K562 (cell line): ENCODE measurements around the gene SNX9. TPM values are rescaled to one million over a fixed set of nuclear protein-coding genes. Genes with fewer than 3 reads are reported as not detected.

ENCODE experiments used
- ATAC-seq: fragments of 200-7000 bp; cut with Tn5 transposase; 3 replicates; pipeline ENCODE4 v1.9.1; 2020; ENCODE audit warnings: moderate library complexity
- BruUV-seq: library from RNA; stranded (reverse); fragments of 400-500 nt; replicated peaks from 2 replicates; lab custom pipeline; 2021; lab: Mats Ljungman, UMichigan
- CTCF ChIA-PET: fragments of 300-600 bp; formaldehyde crosslinking; extraction: SDS; loops from one replicate; lab custom pipeline; 2021; ENCODE audit warnings: low intra/inter-chr PET ratio; lab: Yijun Ruan, JAX
- POLR2A ChIA-PET: fragments of 300-600, 350-650 bp; sonication (Branson Sonifier 250); formaldehyde crosslinking; extraction: SDS; loops from one replicate; lab custom pipeline; 2021; ENCODE audit warnings: antibody characterized with exemption, inconsistent platforms; lab: Yijun Ruan, JAX
- DNase-seq, 4 experiments: peaks; one replicate each; pipeline versions ENCODE4 v3.0.0 to v3.0.0-alpha.2; 2011 to 2018; ENCODE audit warnings: low spot score in 3 of 4, mixed read lengths in 3 of 4; ENCODE audit errors: extremely low read depth in 1 of 4
- FAIRE-seq: peaks from 2 replicates; lab custom pipeline; 2011; peaks lifted over from hg19 to GRCh38; lab: Jason Lieb, UNC
- H2AFZ ChIP-seq: 2 replicates; pipeline ENCODE4 v1.6.0; 2011; ENCODE audit warnings: low read depth, low read length, control low read depth, inconsistent platforms
- H3K27ac ChIP-seq: fragments of 200-600 bp; 3 replicates; pipeline ENCODE4 v1.8.0; 2011; ENCODE audit warnings: low read depth, mild to moderate bottlenecking, control low read depth, inconsistent platforms, low read length, moderate library complexity, mixed read lengths; ENCODE audit errors: extremely low read depth
- H3K27me3 ChIP-seq, 2 experiments: fragments of 300-600 bp in 1 of 2; 2 replicates in 1 of 2; 3 replicates in 1 of 2; pipeline versions ENCODE4 v1.6.0 to v1.8.0; 2011; ENCODE audit warnings: inconsistent platforms in 2 of 2, low read length in 2 of 2, mild to moderate bottlenecking in 1 of 2, mixed read lengths in 1 of 2, moderate library complexity in 1 of 2; ENCODE audit not compliant: control insufficient read depth in 2 of 2, insufficient read depth in 2 of 2
- H3K36me3 ChIP-seq: fragments of 300-600 bp; 3 replicates; pipeline ENCODE4 v1.8.0; 2011; ENCODE audit warnings: mild to moderate bottlenecking, low read length, inconsistent platforms; ENCODE audit not compliant: control insufficient read depth, insufficient read depth
- H3K4me1 ChIP-seq, 2 experiments: fragments of 200-600 bp in 1 of 2; replicated peaks in 1 of 2; 2 replicates in 1 of 2; 3 replicates in 1 of 2; pipeline versions ENCODE4 v1.5.1 to v1.8.0; 2011; ENCODE audit warnings: inconsistent platforms in 2 of 2, low read length in 2 of 2, mild to moderate bottlenecking in 1 of 2, mixed read lengths in 1 of 2, moderate library complexity in 1 of 2; ENCODE audit not compliant: control insufficient read depth in 2 of 2, insufficient read depth in 2 of 2
- H3K4me2 ChIP-seq: 2 replicates; pipeline ENCODE4 v1.6.1; 2011; ENCODE audit warnings: low read length, control low read depth, inconsistent platforms, mixed read lengths; ENCODE audit not compliant: insufficient read depth
- H3K4me3 ChIP-seq: fragments of 200-600 bp; sonication (generic), shearing (Covaris generic); 2 replicates; pipeline ENCODE4 v1.5.1; 2016; ENCODE audit warnings: control low read depth, inconsistent platforms
- H3K79me2 ChIP-seq: fragments of 200-600 bp; 3 replicates; pipeline ENCODE4 v1.8.0; 2011; ENCODE audit warnings: low read length, inconsistent platforms; ENCODE audit not compliant: control insufficient read depth, insufficient read depth
- H3K9ac ChIP-seq, 2 experiments: 2 replicates each; pipeline versions ENCODE4 v1.6.0 to v1.6.1; 2011; ENCODE audit warnings: low read depth in 2 of 2, low read length in 2 of 2, control low read depth in 1 of 2, inconsistent platforms in 1 of 2, mild to moderate bottlenecking in 1 of 2, mixed read lengths in 1 of 2; ENCODE audit not compliant: insufficient read depth in 1 of 2
- H3K9me1 ChIP-seq: one replicate; pipeline ENCODE4 v1.6.0; 2011; ENCODE audit warnings: inconsistent platforms, mild to moderate bottlenecking, low read length, moderate library complexity; ENCODE audit not compliant: control insufficient read depth, insufficient read depth
- H3K9me3 ChIP-seq: replicated peaks from 2 replicates; pipeline ENCODE4 v1.5.1; 2011; ENCODE audit warnings: low read depth, low read length, inconsistent platforms; ENCODE audit not compliant: control insufficient read depth, insufficient read depth
- H4K20me1 ChIP-seq: replicated peaks from 2 replicates; pipeline ENCODE4 v1.6.1; 2011; ENCODE audit warnings: low read length, inconsistent platforms, mixed read lengths; ENCODE audit not compliant: control insufficient read depth, insufficient read depth
- ADNP ChIP-seq: fragments of 200-800 bp; sonication (Bioruptor generic); IDR thresholded peaks from 2 replicates; pipeline ENCODE4 v1.6.1; 2016; ENCODE audit warnings: missing genetic modification characterization, missing compliant biosample characterization
- DPF2 ChIP-seq: fragments of 450-650 bp; IDR thresholded peaks from 2 replicates; pipeline ENCODE4 v1.6.1; 2016
- ETV1 ChIP-seq: fragments of 450-650 bp; conservative IDR thresholded peaks from 2 replicates; pipeline ENCODE4 v1.6.1; 2016; ENCODE audit warnings: missing genetic modification characterization, control low read depth, low read depth, missing compliant biosample characterization
- HDAC2 ChIP-seq: fragments of 450-650 bp; IDR thresholded peaks from 2 replicates; pipeline ENCODE4 v1.6.1; 2016; ENCODE audit warnings: mild to moderate bottlenecking
- MEF2D ChIP-seq: conservative IDR thresholded peaks from 2 replicates; pipeline ENCODE4 v1.6.1; 2016; ENCODE audit warnings: low read depth, missing genetic modification characterization, missing compliant biosample characterization
- MTA3 ChIP-seq: fragments of 450-650 bp; formaldehyde crosslinking; IDR thresholded peaks from 2 replicates; pipeline ENCODE4 v1.6.1; 2017; ENCODE audit warnings: mild to moderate bottlenecking, borderline replicate concordance
- NFATC3 ChIP-seq: fragments of 450-650 bp; IDR thresholded peaks from 2 replicates; pipeline ENCODE4 v1.6.1; 2017; ENCODE audit warnings: mild to moderate bottlenecking
- NFRKB ChIP-seq: fragments of 450-650 bp; IDR thresholded peaks from 2 replicates; pipeline ENCODE4 v1.6.1; 2016; ENCODE audit warnings: low read depth
- RAD51 ChIP-seq: fragments of 450-650 bp; IDR thresholded peaks from 2 replicates; pipeline ENCODE4 v1.7.1; 2016; ENCODE audit warnings: low read depth, mild to moderate bottlenecking, borderline replicate concordance
- RBM17 ChIP-seq: fragments of 200-400 bp; formaldehyde crosslinking; IDR thresholded peaks from 2 replicates; pipeline ENCODE4 v1.6.1; 2017; ENCODE audit warnings: low read depth, mild to moderate bottlenecking, low read length, borderline replicate concordance
- RFX1 ChIP-seq: fragments of 450-650 bp; IDR thresholded peaks from 2 replicates; pipeline ENCODE4 v1.6.1; 2016; ENCODE audit warnings: mild to moderate bottlenecking, moderate library complexity
- SMARCC2 ChIP-seq: fragments of 450-650 bp; IDR thresholded peaks from 2 replicates; pipeline ENCODE4 v1.6.1; 2017; ENCODE audit warnings: antibody characterized with exemption, moderate library complexity, mild to moderate bottlenecking, low read depth
- TAL1 ChIP-seq: fragments of 450-650 bp; IDR thresholded peaks from 2 replicates; pipeline ENCODE4 v1.6.1; 2016; ENCODE audit warnings: mild to moderate bottlenecking
- U2AF1 ChIP-seq: fragments of 200-400 bp; formaldehyde crosslinking; optimal IDR thresholded peaks from 2 replicates; pipeline ENCODE3; 2017; ENCODE audit warnings: mild to moderate bottlenecking, low read depth, low read length, moderate library complexity
- ZNF263 ChIP-seq: sonication (generic); formaldehyde crosslinking; IDR thresholded peaks from 2 replicates; pipeline ENCODE4 v1.8.0; 2022; ENCODE audit warnings: mild to moderate bottlenecking, missing genetic modification reagents, borderline replicate concordance
- ZNF384 ChIP-seq: IDR thresholded peaks from 2 replicates; pipeline ENCODE4 v1.6.1; 2012; ENCODE audit warnings: low read depth, low read length, improper control_type of control experiment
- ZNF584 ChIP-seq: fragments of 200-800 bp; sonication (Bioruptor generic); IDR thresholded peaks from 2 replicates; pipeline ENCODE4 v1.6.1; 2016; ENCODE audit warnings: low read depth, mild to moderate bottlenecking, missing genetic modification characterization, missing compliant biosample characterization
- ZNF785 ChIP-seq: fragments of 250-450 bp; sonication (Bioruptor Pico); IDR thresholded peaks from 2 replicates; pipeline ENCODE4 v1.4.0; 2020; ENCODE audit warnings: mild to moderate bottlenecking
- ZZZ3 ChIP-seq: fragments of 450-650 bp; IDR thresholded peaks from 2 replicates; pipeline ENCODE4 v1.6.1; 2016; ENCODE audit warnings: antibody characterized with exemption, mild to moderate bottlenecking, moderate library complexity
- WGBS: fragments of 100-300 bp; shearing (Covaris generic); methylation state at CpG from one replicate; pipeline ENCODE4 v1.1.6; 2016; ENCODE audit warnings: low coverage, mixed read lengths; ENCODE audit not compliant: insufficient coverage; ENCODE audit errors: missing lambda C conversion rate; 5-methylcytosine and 5-hydroxymethylcytosine counted together
- in situ Hi-C: fragments of 300-500 bp; cut with MboI; formaldehyde crosslinking; loops from 4 replicates; pipeline ENCODE4 v1.15.0; 2018; ENCODE audit warnings: inconsistent platforms, mixed read lengths
- intact Hi-C: fragments of 100-400 bp; cut with micrococcal nuclease; formaldehyde crosslinking; loops from 2 replicates; pipeline ENCODE4 v1.14.2; 2022
- polyA plus RNA-seq, 8 experiments: library from polyadenylated mRNA; depleted of rRNA in 4 of 8; stranded (reverse) in 5 of 8; unstranded in 3 of 8; fragments of >200 nt; fragmentation: Nextera tagmentation in 2 of 8; fragmentation: Illumina TruSeq in 1 of 8; extraction: Ambion mirVana in 2 of 8; extraction: Trizol in 1 of 8; gene quantifications; 2 replicates each; pipeline versions ENCODE4 v1.2.1 to v1.2.3, GENCODE V29; 2011 to 2014; ENCODE audit warnings: inconsistent platforms in 1 of 8, missing spikeins in 1 of 8
- total RNA-seq, 7 experiments: library from RNA; depleted of rRNA in 6 of 7; stranded (reverse); fragments of >200 nt in 6 of 7; fragmentation: Illumina TruSeq in 2 of 7; extraction: Trizol in 2 of 7; gene quantifications; 2 replicates each; pipeline versions ENCODE4 v1.2.1 to v1.2.3, GENCODE V29; 2011 to 2021; ENCODE audit warnings: low replicate concordance in 1 of 7

The SNX9 gene
- total and polyA plus RNA-seq, 9 of the 15 experiments (the other 6 are each of a cell fraction or from before 2014, with no cell fraction given) = 6.0 to 81.7 (median 57.1) TPM

- BruUV-seq = no TSS peak
- ChIA-PET POLR2A (interaction anchor here (0.6 kb wide), 1 partner anchor 176 kb away, joined by 3 read pairs; no protein-coding TSS in a partner anchor), CTCF (no interaction called here)
- H2AFZ ChIP-seq = no peak overlapping the region
- H3K4me1 ChIP-seq = peaks cover 15 to 62% of the 10 kb centered on the region in 2 experiments; a peak in 4 of 5 replicates
- no peak overlapping the region for H3K9ac ChIP-seq
- H4K20me1 ChIP-seq = peaks cover 5% of the 10 kb centered on the region
- no peak for ATAC-seq
- peaks cover 41% of the 10 kb centered on the region for H3K36me3 ChIP-seq
- no peak for DNase-seq
- H3K27ac ChIP-seq = no peak overlapping the region
- TF ChIP-seq RBM17 = no peak
- peak; percentile 33; the same call in 1 of the 2 replicates for TF ChIP-seq ZNF384
- intact Hi-C loops = no loop called here
- H3K4me3 ChIP-seq = no peak overlapping the region
- no peak for FAIRE-seq
- H3K79me2 ChIP-seq = peaks cover 100% of the 10 kb centered on the region
- WGBS = 79% methylated on average over 6 of the region's 6 CpGs
- in situ Hi-C loops = no loop called here
- H3K27me3 ChIP-seq = no peaks in the 10 kb centered on the region
- H3K9me1 ChIP-seq = peaks cover 3% of the 10 kb centered on the region
- H3K9me3 ChIP-seq = no peaks in the 10 kb centered on the region
- no peak overlapping the region for H3K4me2 ChIP-seq
Observed at GRCh38 chr6:157865249-157865648, 42.2 kb downstream of the SNX9 start.

- H3K4me1 ChIP-seq = peaks cover 9 to 43% of the 10 kb centered on the region in 2 experiments; a peak in 4 of 5 replicates
- H3K9me1 ChIP-seq = no peaks in the 10 kb centered on the region
- H3K27me3 ChIP-seq = no peaks in the 10 kb centered on the region
- peak overlapping the region; percentile 61 for H3K4me2 ChIP-seq
- peak overlapping the region; percentile 33 to 62; a peak in 3 of 4 replicates for H3K9ac ChIP-seq
- intact Hi-C loops = no loop called here
- H3K36me3 ChIP-seq = peaks cover 49% of the 10 kb centered on the region
- no peaks in the 10 kb centered on the region for H4K20me1 ChIP-seq
- H3K79me2 ChIP-seq = peaks cover 82% of the 10 kb centered on the region
- peak overlapping the region; percentile 54 for H3K27ac ChIP-seq
- POLR2A ChIA-PET = interaction anchor here (0.5 to 1.2 kb wide), 4 partner anchors 21 to 368 kb away, joined by 3 to 4 read pairs (median 4); no protein-coding TSS in a partner anchor
- in situ Hi-C loops = no loop called here
- ATAC-seq (peak; percentile 82), FAIRE-seq (peak; percentile 94), DNase-seq (peak; percentile 59 to 75 (median 65))
- H3K9me3 ChIP-seq = no peaks in the 10 kb centered on the region
- H3K4me3 ChIP-seq = peak overlapping the region; percentile 3; the same call in 1 of the 2 replicates
- no peak overlapping the region for H2AFZ ChIP-seq
- no TSS peak for BruUV-seq
- CTCF ChIA-PET = no interaction called here
- WGBS = 9% methylated on average over 5 of the region's 5 CpGs
- TF ChIP-seq TAL1 = no peak
- TF ChIP-seq DPF2 = peak; percentile 86
- no peak for TF ChIP-seq U2AF1
- TF ChIP-seq NFATC3 = peak; percentile 71; the same call in 1 of the 2 replicates
- TF ChIP-seq HDAC2 = 0 out of 2 replicates have a peak, but pooled peaks have one; percentile 22
- TF ChIP-seq NFRKB = peak; percentile 42; the same call in 1 of the 2 replicates
- no peak for TF ChIP-seq ZZZ3
- peak; percentile 45; the same call in 1 of the 2 replicates for TF ChIP-seq ZNF263
- 0 out of 2 replicates have a peak, but pooled peaks have one; percentile 19 for TF ChIP-seq MTA3
- no peak for TF ChIP-seq MEF2D
- peak; percentile 32; the same call in 1 of the 2 replicates for TF ChIP-seq ETV1
- 0 out of 2 replicates have a peak, but pooled peaks have one; percentile 28 for TF ChIP-seq ZNF584 (CRISPR knock-in tag)
- TF ChIP-seq ADNP (tag) = peak; percentile 91
- TF ChIP-seq RFX1 = no peak
- TF ChIP-seq RAD51 = 0 out of 2 replicates have a peak, but pooled peaks have one; percentile 5
- no peak for TF ChIP-seq ZNF785 (CRISPR knock-in tag)
- peak; percentile 52; the same call in 1 of the 2 replicates for TF ChIP-seq SMARCC2
Observed at GRCh38 chr6:157867155-157867559, 44.1 kb downstream of the SNX9 start.
